Esophagus muscularis mucosa (tissue), 4 donors: ENCODE results near the gene FNBP1. TPM values are rescaled to one million over a fixed set of nuclear protein-coding genes. Genes with fewer than 3 reads are reported as not detected.

Experiments
- DNase-seq: peaks from one replicate; pipeline ENCODE4 v3.0.0-alpha.2; 2017; ENCODE audit errors: extremely low spot score
- H3K27ac ChIP-seq, 4 donors: fragments of 200-600 bp; sonication (generic); replicated peaks in 1 of 4; 1 replicate in 3 of 4; 2 replicates in 1 of 4; pipeline ENCODE4 v1.5.1; 2016 to 2019; ENCODE audit warnings: mild to moderate bottlenecking in 1 of 4
- H3K27me3 ChIP-seq, 4 donors: fragments of 200-600 bp; sonication (generic); one replicate each; pipeline versions ENCODE4 v1.5.1 to v1.6.0; 2016 to 2019
- H3K36me3 ChIP-seq, 4 donors: fragments of 200-600 bp; sonication (generic); one replicate each; pipeline ENCODE4 v1.5.1; 2016 to 2019
- H3K4me1 ChIP-seq, 4 donors: fragments of 200-600 bp; sonication (generic); one replicate each; pipeline ENCODE4 v1.5.1; 2016 to 2019
- H3K4me3 ChIP-seq, 4 donors: fragments of 200-600 bp; sonication (generic); 1 replicate in 2 of 4; 2 replicates in 2 of 4; pipeline ENCODE4 v1.5.1; 2016 to 2019; ENCODE audit warnings: mild to moderate bottlenecking in 4 of 4, moderate library complexity in 1 of 4
- H3K9me3 ChIP-seq, 4 donors: fragments of 200-600 bp; sonication (generic); 1 replicate in 3 of 4; 2 replicates in 1 of 4; pipeline ENCODE4 v1.5.1; 2016 to 2019
- EP300 ChIP-seq: sonication (generic); formaldehyde crosslinking; IDR thresholded peaks from one replicate; pipeline ENCODE4 v1.6.1; 2017; ENCODE audit warnings: antibody characterized with exemption
- POLR2A ChIP-seq: fragments of 450-650 bp; IDR thresholded peaks from one replicate; pipeline ENCODE4 v1.6.1; 2017; ENCODE audit warnings: antibody characterized with exemption, moderate library complexity, mild to moderate bottlenecking, low read depth
- POLR2AphosphoS5 ChIP-seq, 2 donors: sonication (generic); formaldehyde crosslinking; IDR thresholded peaks; one replicate each; pipeline ENCODE4 v1.6.1; 2017; ENCODE audit warnings: antibody characterized with exemption in 2 of 2
- WGBS: methylation state at CpG from one replicate; pipeline ENCODE4 v1.1.5; 2018; 5-methylcytosine and 5-hydroxymethylcytosine counted together
- intact Hi-C: fragments of 100-400 bp; cut with DNase I; formaldehyde crosslinking; loops from one replicate; pipeline ENCODE4 v1.15.1; 2023
- total RNA-seq, 4 donors: library from RNA; depleted of rRNA; stranded (reverse); fragments of >200 nt; gene quantifications; one replicate each; pipeline versions ENCODE4 v1.1.0 to v1.2.1, GENCODE V29; 2016
- TF ChIP-seq, protein P1 (sequence below), 3 experiments: fragments of 200-600 bp in 2 of 3; fragments of 450-650 bp in 1 of 3; sonication (generic) in 2 of 3; IDR thresholded peaks; one replicate each; pipeline ENCODE4 v1.5.1; 2017 to 2019; ENCODE audit warnings: antibody characterized with exemption in 3 of 3, mild to moderate bottlenecking in 2 of 3, moderate library complexity in 1 of 3

FNBP1 gene
- total RNA-seq, 4 donors from 2014 or later: 177 to 317 (median 254) TPM

GRCh38 chr9:129989740-129990139, 53.2 kb downstream of the FNBP1 start:
- H3K4me1 ChIP-seq: peaks cover 0 to 85% (median 72%) of the 10 kb centered on the region in 4 donors
- peak overlapping the region; percentile 71 to 81 (median 80) for H3K27ac ChIP-seq
- H3K27me3 ChIP-seq: no peaks in the 10 kb centered on the region
- H3K4me3 ChIP-seq: no peak overlapping the region
- intact Hi-C loops: no loop called here
- peaks cover 0 to 14% (median 4%) of the 10 kb centered on the region in 4 donors for H3K36me3 ChIP-seq
- 69% methylated on average over 7 of the region's 7 CpGs for WGBS
- no peak for DNase-seq
- no peaks in the 10 kb centered on the region for H3K9me3 ChIP-seq
- TF ChIP-seq POLR2A (no peak), EP300 (no peak), POLR2AphosphoS5 (IDR thresholded peaks at IDR 0.05) (no peak)
- TF ChIP-seq, protein P1, sequence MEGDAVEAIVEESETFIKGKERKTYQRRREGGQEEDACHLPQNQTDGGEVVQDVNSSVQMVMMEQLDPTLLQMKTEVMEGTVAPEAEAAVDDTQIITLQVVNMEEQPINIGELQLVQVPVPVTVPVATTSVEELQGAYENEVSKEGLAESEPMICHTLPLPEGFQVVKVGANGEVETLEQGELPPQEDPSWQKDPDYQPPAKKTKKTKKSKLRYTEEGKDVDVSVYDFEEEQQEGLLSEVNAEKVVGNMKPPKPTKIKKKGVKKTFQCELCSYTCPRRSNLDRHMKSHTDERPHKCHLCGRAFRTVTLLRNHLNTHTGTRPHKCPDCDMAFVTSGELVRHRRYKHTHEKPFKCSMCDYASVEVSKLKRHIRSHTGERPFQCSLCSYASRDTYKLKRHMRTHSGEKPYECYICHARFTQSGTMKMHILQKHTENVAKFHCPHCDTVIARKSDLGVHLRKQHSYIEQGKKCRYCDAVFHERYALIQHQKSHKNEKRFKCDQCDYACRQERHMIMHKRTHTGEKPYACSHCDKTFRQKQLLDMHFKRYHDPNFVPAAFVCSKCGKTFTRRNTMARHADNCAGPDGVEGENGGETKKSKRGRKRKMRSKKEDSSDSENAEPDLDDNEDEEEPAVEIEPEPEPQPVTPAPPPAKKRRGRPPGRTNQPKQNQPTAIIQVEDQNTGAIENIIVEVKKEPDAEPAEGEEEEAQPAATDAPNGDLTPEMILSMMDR (IDR thresholded peaks at IDR 0.05): no peak

GRCh38 chr9:129989362-129989708, 53.7 kb downstream of the FNBP1 start:
- WGBS: 71% methylated on average over 3 of the region's 3 CpGs
- no peak for DNase-seq

GRCh38 chr9:129988607-129989361, 54.2 kb downstream of the FNBP1 start:
- TF ChIP-seq POLR2A (no peak), EP300 (no peak), POLR2AphosphoS5 (IDR thresholded peaks at IDR 0.05) (no peak)
- TF ChIP-seq, protein P1 (IDR thresholded peaks at IDR 0.05): no peak
- Histone ChIP-seq H3K27ac (peak overlapping the region; percentile 71 to 81 (median 80)), H3K36me3 (peaks cover 0 to 8% (median 1%) of the 10 kb centered on the region in 4 donors), H3K9me3 (no peaks in the 10 kb centered on the region), H3K4me3 (no peak overlapping the region), H3K27me3 (no peaks in the 10 kb centered on the region), H3K4me1 (peaks cover 0 to 83% (median 72%) of the 10 kb centered on the region in 4 donors)
- intact Hi-C loops: no loop called here
- WGBS: 69% methylated on average over 9 of the region's 9 CpGs
- DNase-seq: no peak

More at GRCh38 chr9:129989362-129989708, 53.7 kb downstream of the FNBP1 start:
- Histone ChIP-seq H3K36me3 (peaks cover 0 to 14% (median 4%) of the 10 kb centered on the region in 4 donors), H3K4me3 (no peak overlapping the region), H3K27me3 (no peaks in the 10 kb centered on the region), H3K9me3 (no peaks in the 10 kb centered on the region), H3K27ac (peak overlapping the region; percentile 71 to 81 (median 80)), H3K4me1 (peaks cover 0 to 83% (median 72%) of the 10 kb centered on the region in 4 donors)
- intact Hi-C loops: no loop called here
- TF ChIP-seq EP300 (no peak), POLR2AphosphoS5 (IDR thresholded peaks at IDR 0.05) (no peak), POLR2A (no peak)
- TF ChIP-seq, protein P1 (IDR thresholded peaks at IDR 0.05): no peak

DNA sequence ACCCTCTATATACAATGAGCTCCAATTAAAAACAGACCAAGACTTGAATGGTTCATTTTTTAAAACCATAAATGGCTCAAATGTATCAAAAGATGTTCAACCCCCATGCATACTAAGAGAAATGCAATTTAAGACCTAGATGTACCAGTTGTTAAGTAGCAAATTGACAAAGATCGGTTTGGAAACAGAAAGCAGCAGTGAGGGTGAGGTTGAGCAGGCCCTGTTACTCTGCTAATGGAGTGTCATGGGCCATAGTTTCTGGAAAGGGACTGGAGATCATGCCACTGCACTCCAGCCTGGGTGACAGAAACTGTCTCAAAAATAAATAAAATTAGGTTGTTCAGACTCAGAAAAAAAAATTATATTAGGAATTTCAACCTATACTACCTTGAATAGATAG, 55.0 kb downstream of the FNBP1 start:
- 84% methylated on average over 1 of the region's 1 CpG for WGBS
- H3K4me1 ChIP-seq: peaks cover 0 to 82% (median 74%) of the 10 kb centered on the region in 4 donors
- no peak for TF ChIP-seq EP300
- TF ChIP-seq, protein P1 (IDR thresholded peaks at IDR 0.05): no peak
- no peak for TF ChIP-seq POLR2AphosphoS5 (IDR thresholded peaks at IDR 0.05)
- TF ChIP-seq POLR2A: no peak
- H3K4me3 ChIP-seq: no peak overlapping the region
- H3K9me3 ChIP-seq: no peaks in the 10 kb centered on the region
- H3K27ac ChIP-seq: peak overlapping the region in 3 of 4 donors; percentile 60 to 81 (median 71)
- intact Hi-C loops: no loop called here
- no peaks in the 10 kb centered on the region for H3K27me3 ChIP-seq
- no peak for DNase-seq
- H3K36me3 ChIP-seq: peaks cover 0 to 5% (median 0%) of the 10 kb centered on the region in 4 donors
